ENCODE data around the gene SETX.
A peak's percentile ranks its signal among the peaks of the same experiment; 100 is the strongest.

SETX gene

DNA sequence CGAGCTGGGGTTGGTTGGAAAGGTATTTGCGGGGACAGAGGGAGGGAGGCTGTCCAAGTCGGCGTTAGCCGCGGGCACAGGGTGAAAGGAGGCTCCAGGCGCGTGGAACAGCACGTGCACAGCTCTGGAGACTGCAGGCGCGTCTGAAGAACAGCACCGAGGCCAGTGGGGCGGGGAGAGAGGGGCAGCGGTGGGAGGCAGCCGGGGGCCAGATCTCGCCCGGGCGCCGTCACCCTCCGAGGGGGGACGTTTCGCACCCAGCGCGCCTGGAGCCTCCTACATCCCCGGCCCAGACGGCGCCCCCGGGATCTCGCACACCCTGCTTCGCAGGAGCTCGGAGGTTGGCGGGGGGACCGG lies 113.3 kb downstream of the SETX start:
- TF ChIP-seq, protein P1, sequence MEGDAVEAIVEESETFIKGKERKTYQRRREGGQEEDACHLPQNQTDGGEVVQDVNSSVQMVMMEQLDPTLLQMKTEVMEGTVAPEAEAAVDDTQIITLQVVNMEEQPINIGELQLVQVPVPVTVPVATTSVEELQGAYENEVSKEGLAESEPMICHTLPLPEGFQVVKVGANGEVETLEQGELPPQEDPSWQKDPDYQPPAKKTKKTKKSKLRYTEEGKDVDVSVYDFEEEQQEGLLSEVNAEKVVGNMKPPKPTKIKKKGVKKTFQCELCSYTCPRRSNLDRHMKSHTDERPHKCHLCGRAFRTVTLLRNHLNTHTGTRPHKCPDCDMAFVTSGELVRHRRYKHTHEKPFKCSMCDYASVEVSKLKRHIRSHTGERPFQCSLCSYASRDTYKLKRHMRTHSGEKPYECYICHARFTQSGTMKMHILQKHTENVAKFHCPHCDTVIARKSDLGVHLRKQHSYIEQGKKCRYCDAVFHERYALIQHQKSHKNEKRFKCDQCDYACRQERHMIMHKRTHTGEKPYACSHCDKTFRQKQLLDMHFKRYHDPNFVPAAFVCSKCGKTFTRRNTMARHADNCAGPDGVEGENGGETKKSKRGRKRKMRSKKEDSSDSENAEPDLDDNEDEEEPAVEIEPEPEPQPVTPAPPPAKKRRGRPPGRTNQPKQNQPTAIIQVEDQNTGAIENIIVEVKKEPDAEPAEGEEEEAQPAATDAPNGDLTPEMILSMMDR (IDR thresholded peaks at IDR 0.05; ENCODE audit: insufficient read depth, low read depth, low read length, missing control alignments), result no peak
- DNase-seq (ENCODE audit: low read depth), result no peak
- peak overlapping the region; percentile 48 for H3K4me3 ChIP-seq (ENCODE audit: low read length)

DNA sequence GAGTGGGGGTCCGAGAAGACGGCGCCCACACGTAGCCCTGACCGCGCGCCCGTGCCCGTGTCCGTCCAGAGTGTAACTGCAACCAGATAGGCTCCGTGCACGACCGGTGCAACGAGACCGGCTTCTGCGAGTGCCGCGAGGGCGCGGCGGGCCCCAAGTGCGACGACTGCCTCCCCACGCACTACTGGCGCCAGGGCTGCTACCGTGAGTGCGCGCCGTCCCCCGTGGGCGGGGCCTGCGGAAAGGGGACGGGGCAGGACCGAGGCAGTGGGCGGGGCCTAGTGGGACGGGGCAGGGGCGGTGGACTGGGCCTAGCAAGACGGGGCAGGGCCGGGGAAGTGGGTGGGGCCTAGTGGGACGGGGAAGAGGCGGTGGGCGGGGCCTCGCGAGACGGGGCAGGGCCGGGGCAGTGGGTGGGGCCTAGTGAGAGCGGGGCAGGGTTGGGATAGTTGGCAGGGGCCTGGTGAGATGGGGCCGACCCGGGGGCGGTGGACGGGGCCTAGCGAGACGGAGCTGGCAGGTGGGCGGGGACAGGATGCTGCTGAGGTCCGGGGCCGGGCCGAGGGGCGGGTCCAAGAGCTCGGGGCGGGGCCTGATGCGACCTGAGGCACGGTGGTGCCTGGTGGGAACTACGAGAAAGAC lies 113.8 kb downstream of the SETX start:
- peak overlapping the region; percentile 48 for H3K4me3 ChIP-seq (ENCODE audit: low read length)
- DNase-seq (ENCODE audit: low read depth), result peak; percentile 94
- TF ChIP-seq, protein P1 (IDR thresholded peaks at IDR 0.05; ENCODE audit: insufficient read depth, low read depth, low read length, missing control alignments), result no peak

DNA sequence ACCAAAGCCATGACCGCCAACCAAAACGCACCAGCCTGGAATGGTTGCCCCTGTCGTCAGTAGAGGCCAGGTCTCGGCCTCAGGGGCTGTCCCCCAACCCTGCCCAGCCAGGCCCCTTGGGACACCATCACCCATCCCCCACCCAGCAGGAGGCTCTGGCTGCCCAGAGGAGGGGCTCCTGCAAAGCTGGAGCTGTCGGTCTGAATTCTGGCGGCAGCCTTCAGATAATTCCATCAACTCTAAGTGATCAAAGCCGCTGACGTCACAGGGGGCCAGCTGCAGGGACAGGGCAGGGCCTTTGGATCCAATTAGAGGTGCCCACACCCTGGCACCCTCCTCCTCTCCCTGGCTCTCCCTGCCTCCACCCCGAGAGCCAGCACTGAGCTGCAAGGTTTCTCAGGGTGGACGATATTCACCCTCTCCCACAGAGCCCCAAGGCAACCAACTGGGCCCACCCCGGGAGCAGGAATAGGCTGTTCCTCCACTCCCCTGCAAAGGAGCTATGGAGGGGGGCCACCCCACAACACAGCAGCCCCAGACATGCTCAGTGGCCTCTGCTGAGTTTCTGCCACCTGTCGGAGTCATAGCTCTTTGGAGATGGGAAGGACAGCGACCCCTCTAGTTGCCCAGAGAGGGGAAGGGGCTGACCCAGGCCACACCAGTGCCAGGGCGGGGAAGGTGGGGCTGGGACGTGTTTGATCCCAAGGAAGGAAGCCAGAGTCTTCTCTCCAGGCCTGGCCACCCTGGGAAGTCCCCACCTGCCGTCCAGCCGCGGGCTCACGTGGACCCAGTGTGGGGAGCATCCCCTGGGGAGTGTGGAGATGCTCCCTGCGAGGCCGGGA lies 114.6 kb downstream of the SETX start:
- peak overlapping the region; percentile 9 for H3K4me3 ChIP-seq (ENCODE audit: low read length)
- no peak for DNase-seq (ENCODE audit: low read depth)
- TF ChIP-seq, protein P1 (IDR thresholded peaks at IDR 0.05; ENCODE audit: insufficient read depth, low read depth, low read length, missing control alignments), result no peak

- no peak for DNase-seq (ENCODE audit: low read depth)
- TF ChIP-seq, protein P1 (IDR thresholded peaks at IDR 0.05; ENCODE audit: insufficient read depth, low read depth, low read length, missing control alignments), result no peak
- no peak overlapping the region for H3K4me3 ChIP-seq (ENCODE audit: low read length)
Measured at GRCh38 chr9:132239518-132239917, 115.3 kb downstream of the SETX start.

DNA sequence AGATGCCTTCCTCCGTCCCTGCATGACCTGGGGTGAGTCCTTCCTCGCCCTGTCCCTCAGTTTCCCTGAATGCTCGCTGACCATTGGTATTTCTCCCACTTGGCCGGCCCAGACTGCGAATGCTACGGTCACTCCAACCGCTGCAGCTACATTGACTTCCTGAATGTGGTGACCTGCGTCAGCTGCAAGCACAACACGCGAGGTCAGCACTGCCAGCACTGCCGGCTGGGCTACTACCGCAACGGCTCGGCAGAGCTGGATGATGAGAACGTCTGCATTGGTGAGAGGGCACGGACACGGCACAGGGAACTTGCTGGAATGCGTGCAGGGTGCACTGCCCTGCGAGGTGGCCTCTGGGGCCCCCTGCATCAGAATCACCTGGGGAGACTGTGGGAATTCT lies 115.8 kb downstream of the SETX start:
- H3K4me3 ChIP-seq (ENCODE audit: low read length), result no peak overlapping the region
- DNase-seq (ENCODE audit: low read depth), result no peak
- TF ChIP-seq, protein P1 (IDR thresholded peaks at IDR 0.05; ENCODE audit: insufficient read depth, low read depth, low read length, missing control alignments), result no peak

DNA sequence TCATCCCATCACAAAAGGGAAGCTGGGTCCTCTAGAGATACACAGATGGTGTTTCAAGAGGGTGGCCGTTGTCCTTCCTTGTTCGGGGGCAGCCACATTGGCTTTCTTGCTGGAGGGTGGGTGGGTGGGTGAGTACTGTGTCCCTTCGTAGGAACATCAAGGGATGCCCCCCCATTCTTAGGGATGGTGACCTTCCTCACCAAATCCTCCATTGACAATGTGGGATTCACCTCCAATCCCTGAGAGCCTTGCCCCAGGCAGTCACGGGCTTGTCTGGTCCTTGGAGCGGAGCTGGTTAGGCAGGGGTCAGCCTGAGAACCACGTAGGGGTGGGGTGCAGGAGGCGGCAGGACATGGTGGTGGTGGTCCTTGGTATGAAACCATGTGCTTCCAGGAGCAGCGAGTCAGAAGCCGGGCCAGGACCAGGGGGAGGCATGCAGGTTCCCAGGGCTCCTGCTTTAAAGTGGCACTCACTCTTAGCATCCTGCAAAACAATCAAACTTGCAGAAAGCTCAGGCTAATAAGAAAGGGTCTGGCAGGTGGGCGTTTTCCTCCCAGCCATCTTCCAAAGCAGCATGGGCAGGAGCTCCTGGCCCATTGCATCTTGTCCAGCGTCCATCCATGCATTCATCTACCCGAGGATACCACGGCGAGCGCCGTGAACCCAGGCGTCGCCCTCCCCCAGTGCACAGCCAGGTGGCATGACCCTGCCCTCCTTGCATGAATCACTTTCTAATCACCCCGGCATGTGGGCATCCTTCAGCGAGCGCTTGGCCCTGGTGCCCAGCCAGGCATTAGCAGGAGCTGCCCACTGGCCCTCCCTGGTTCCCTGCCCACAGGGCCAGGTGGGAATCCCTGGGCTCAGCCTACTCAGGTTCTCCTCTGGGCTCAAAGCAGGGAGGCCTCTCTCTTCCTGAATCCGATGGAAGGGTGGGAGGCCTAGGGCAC lies 116.5 kb downstream of the SETX start:
- TF ChIP-seq, protein P1 (IDR thresholded peaks at IDR 0.05; ENCODE audit: insufficient read depth, low read depth, low read length, missing control alignments), result no peak
- DNase-seq (ENCODE audit: low read depth), result no peak
- H3K4me3 ChIP-seq (ENCODE audit: low read length), result no peak overlapping the region
